OCI-M1 (cell line): ENCODE measurements around the gene FAU.
A peak's percentile ranks its signal among the peaks of the same experiment; 100 is the strongest.

Source experiments
- DNase-seq: peaks from one replicate; lab custom pipeline; 2025; lab: John Stamatoyannopoulos, UW

FAU gene

GRCh38 chr11:65135633-65136145 lies 13.8 kb upstream of the FAU start:
- DNase-seq: no peak

DNA sequence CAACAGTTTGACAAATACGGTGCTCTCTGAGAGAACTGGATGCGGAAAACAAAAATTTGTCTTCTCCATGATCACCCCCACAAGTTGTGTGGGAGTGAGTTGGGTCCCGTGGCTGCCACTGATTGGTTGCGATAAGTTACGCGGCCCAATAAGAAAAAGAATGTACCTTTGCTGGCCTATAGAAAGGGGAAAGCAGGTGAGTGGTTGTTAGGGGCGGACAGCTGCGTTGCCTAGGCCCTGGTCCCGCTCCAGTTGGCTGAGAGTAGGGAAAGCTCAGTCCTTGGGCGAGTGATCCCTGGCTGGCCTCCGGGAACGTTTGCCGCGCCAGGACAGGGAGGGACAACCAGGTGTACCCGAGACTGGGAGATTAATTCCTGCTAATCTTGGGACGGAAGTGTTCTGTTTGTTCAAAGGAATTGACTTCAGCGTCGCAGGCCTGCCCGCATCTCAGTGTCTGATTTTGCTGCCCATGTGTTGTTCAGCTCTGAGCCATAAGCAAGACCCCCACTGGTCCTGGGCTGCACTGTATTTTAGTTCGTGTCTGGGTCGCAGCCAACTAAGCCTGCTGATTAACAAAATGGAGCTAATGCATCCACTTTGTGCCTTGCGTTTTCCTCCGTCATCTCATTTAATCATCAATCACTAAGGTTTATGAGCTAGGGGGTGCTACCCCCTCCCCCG lies 13.2 kb upstream of the FAU start:
- DNase-seq: peak; percentile 97

DNA sequence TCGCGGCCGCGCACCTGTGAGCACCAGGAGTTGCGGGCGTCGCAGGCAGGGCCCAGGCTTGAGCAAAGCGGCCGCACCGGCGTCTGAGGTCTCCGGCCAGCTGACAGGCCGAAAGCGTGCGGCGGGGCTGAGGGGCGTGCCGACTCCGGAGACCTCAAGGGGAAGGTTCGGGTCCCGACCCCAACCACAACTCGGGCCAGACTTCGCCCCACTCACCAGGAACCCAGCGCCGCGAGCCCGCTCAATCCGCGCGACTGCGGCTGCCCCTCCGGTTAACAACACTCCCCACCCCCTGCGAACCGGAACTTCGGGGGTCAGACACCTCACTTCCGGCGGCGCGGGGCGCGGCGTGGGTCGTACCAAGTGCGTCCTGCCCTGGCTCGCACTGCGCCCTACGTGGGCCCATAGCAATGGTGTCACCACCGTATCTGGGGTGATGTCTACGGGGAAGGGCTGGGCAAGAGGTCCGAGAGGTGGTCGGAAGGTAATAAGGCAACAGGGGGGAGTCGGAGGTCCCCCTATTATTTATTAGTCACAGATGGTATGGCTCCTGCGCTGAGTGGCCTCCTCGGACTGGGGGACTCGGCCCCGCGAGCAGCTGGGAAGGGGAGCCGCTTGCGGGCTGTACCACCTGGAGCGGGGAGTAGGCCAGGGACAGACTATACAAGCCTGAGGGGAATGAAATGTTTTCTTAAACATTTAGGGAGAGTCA lies 12.5 kb upstream of the FAU start, which contains the start of gene SYVN1:
Gene SYVN1, minus strand, starts transcription at position 280 of the 712 bp plus-strand sequence. CDS start 918 bp downstream, outside the sequence.
- DNase-seq: peak; percentile 94

GRCh38 chr11:65133724-65134123 lies 11.8 kb upstream of the FAU start:
- no peak for DNase-seq

GRCh38 chr11:65132988-65133700 lies 11.2 kb upstream of the FAU start:
- DNase-seq: peak; percentile 29

- DNase-seq: no peak
Measured at GRCh38 chr11:65132238-65132987, 10.5 kb upstream of the FAU start.

- DNase-seq: no peak
Measured at GRCh38 chr11:65131895-65132237, 9.9 kb upstream of the FAU start.

GRCh38 chr11:65131417-65131776 lies 9.5 kb upstream of the FAU start:
- DNase-seq: no peak

GRCh38 chr11:65130631-65131416 lies 8.9 kb upstream of the FAU start:
- DNase-seq: no peak

DNA sequence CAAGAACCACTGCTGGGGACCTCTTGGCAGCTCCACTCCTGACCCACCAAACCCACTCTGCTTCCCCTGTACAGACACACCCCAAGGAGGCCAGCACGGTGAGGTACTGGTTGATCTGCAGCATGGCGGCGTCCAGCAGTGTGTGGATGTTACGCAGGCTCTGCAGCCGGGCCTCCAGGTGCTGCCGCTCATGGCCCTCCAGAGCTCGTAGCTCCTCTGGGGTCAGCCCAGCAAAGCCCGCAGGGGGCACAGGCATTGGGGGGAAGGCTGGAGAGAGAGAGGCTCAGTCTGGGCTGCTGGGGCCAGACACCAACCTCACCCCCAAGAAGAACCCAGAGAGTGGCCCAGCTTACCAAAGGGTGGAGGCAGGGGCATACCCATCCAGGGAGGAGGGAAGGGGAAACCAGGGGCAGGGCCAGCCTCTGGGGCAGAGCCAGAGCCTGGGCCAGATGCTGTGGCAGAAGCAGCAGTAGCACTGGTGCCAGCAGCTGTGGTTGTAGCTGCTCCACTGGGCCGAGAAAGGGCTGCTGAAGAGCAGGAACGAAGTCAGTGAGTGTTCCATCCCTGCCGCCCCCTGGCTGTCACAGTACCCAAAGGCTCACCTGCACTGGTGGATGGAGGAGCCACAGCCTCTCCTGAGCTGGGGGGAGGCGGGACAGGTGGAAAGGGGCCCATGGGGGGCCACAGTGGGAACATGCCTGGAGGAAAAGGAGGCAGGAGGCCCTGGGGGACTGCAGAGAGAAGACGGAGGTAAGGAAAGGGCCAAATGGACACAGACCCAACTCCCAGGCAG lies 7.9 kb upstream of the FAU start:
- no peak for DNase-seq

- DNase-seq: no peak
Measured at GRCh38 chr11:65128182-65129145, 6.5 kb upstream of the FAU start.

GRCh38 chr11:65127473-65128181 lies 5.7 kb upstream of the FAU start:
- DNase-seq: no peak

- DNase-seq: no peak
Measured at GRCh38 chr11:65126624-65127274, 4.8 kb upstream of the FAU start.

- no peak for DNase-seq
Measured at GRCh38 chr11:65125197-65126056, 3.5 kb upstream of the FAU start.

DNA sequence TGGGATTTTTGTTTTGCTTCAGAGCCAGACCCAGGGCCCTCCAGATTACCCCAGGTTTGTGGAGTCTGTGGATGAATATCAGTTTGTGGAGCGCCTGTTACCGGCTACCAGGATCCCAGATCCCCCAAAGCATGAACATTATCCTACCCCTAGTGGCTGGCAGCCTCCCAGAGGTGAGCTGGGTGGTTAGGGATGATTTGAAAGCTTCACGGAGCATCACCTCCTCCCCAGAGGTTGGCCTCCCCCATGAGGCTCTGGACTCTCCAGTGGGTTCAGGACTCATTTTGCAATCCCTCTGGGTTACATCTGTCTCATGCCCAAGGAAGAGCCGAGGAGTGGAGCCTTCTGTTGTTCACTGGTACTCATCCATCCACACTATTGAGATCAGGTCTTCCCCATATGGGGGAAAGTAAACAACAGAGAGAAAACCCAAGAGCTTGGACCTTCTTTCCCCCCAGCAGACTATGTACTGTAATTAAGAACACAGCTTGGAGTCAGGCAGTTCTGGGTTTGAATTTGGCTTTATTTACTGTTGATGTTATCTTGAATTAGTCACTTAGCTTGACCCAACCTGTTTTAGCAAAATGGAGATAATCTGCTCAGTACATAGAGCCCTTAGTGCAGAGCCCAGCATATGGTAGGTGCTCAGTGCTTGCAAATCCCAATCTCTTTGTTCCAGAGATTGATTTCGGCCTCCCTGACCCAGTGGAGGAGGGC lies 2.7 kb upstream of the FAU start:
- DNase-seq: no peak

GRCh38 chr11:65121447-65121864 lies 478 bp downstream of the FAU start:
- peak; percentile 37 for DNase-seq

DNA sequence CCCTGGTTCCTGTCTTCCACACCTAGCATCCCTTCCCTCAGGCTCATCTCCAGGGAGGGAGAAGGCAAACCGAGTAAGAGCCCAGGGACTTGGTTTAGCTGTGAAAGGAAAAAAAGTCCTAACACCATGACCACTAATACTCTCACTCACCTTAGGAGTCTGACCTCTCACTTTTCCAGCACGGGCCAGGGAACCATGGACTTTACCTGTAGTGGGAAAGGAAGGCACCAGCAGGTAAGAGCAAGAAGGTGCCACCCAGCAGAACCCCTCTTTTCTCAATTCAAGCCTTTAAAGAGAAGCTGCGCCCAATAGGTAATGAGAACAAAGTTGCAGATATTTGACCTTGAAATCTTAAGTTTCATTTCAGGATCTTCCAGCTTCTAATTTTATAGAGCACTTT lies 1.1 kb downstream of the FAU start:
- DNase-seq: no peak
